Esophagus muscularis mucosa (tissue), 4 donors: ENCODE measurements around the gene PLEKHA3. TPM values are rescaled to one million over a fixed set of nuclear protein-coding genes. Genes with fewer than 3 reads are reported as not detected.

ENCODE experiments used
- DNase-seq: peaks from one replicate; pipeline ENCODE4 v3.0.0-alpha.2; 2017; ENCODE audit errors: extremely low spot score
- H3K27ac ChIP-seq, 4 donors: fragments of 200-600 bp; sonication (generic); replicated peaks in 1 of 4; 1 replicate in 3 of 4; 2 replicates in 1 of 4; pipeline ENCODE4 v1.5.1; 2016 to 2019; ENCODE audit warnings: mild to moderate bottlenecking in 1 of 4
- H3K27me3 ChIP-seq, 4 donors: fragments of 200-600 bp; sonication (generic); one replicate each; pipeline versions ENCODE4 v1.5.1 to v1.6.0; 2016 to 2019
- H3K36me3 ChIP-seq, 4 donors: fragments of 200-600 bp; sonication (generic); one replicate each; pipeline ENCODE4 v1.5.1; 2016 to 2019
- H3K4me1 ChIP-seq, 4 donors: fragments of 200-600 bp; sonication (generic); one replicate each; pipeline ENCODE4 v1.5.1; 2016 to 2019
- H3K4me3 ChIP-seq, 4 donors: fragments of 200-600 bp; sonication (generic); 1 replicate in 2 of 4; 2 replicates in 2 of 4; pipeline ENCODE4 v1.5.1; 2016 to 2019; ENCODE audit warnings: mild to moderate bottlenecking in 4 of 4, moderate library complexity in 1 of 4
- H3K9me3 ChIP-seq, 4 donors: fragments of 200-600 bp; sonication (generic); 1 replicate in 3 of 4; 2 replicates in 1 of 4; pipeline ENCODE4 v1.5.1; 2016 to 2019
- EP300 ChIP-seq: sonication (generic); formaldehyde crosslinking; IDR thresholded peaks from one replicate; pipeline ENCODE4 v1.6.1; 2017; ENCODE audit warnings: antibody characterized with exemption
- POLR2A ChIP-seq: fragments of 450-650 bp; IDR thresholded peaks from one replicate; pipeline ENCODE4 v1.6.1; 2017; ENCODE audit warnings: antibody characterized with exemption, moderate library complexity, mild to moderate bottlenecking, low read depth
- POLR2AphosphoS5 ChIP-seq, 2 donors: sonication (generic); formaldehyde crosslinking; IDR thresholded peaks; one replicate each; pipeline ENCODE4 v1.6.1; 2017; ENCODE audit warnings: antibody characterized with exemption in 2 of 2
- WGBS: methylation state at CpG from one replicate; pipeline ENCODE4 v1.1.5; 2018; 5-methylcytosine and 5-hydroxymethylcytosine counted together
- intact Hi-C: fragments of 100-400 bp; cut with DNase I; formaldehyde crosslinking; loops from one replicate; pipeline ENCODE4 v1.15.1; 2023
- total RNA-seq, 4 donors: library from RNA; depleted of rRNA; stranded (reverse); fragments of >200 nt; gene quantifications; one replicate each; pipeline versions ENCODE4 v1.1.0 to v1.2.1, GENCODE V29; 2016
- TF ChIP-seq, protein P1 (sequence below), 3 experiments: fragments of 200-600 bp in 2 of 3; fragments of 450-650 bp in 1 of 3; sonication (generic) in 2 of 3; IDR thresholded peaks; one replicate each; pipeline ENCODE4 v1.5.1; 2017 to 2019; ENCODE audit warnings: antibody characterized with exemption in 3 of 3, mild to moderate bottlenecking in 2 of 3, moderate library complexity in 1 of 3

The PLEKHA3 gene
- total RNA-seq, 4 donors from 2014 or later, result 20.8 to 30.0 (median 26.5) TPM

DNA sequence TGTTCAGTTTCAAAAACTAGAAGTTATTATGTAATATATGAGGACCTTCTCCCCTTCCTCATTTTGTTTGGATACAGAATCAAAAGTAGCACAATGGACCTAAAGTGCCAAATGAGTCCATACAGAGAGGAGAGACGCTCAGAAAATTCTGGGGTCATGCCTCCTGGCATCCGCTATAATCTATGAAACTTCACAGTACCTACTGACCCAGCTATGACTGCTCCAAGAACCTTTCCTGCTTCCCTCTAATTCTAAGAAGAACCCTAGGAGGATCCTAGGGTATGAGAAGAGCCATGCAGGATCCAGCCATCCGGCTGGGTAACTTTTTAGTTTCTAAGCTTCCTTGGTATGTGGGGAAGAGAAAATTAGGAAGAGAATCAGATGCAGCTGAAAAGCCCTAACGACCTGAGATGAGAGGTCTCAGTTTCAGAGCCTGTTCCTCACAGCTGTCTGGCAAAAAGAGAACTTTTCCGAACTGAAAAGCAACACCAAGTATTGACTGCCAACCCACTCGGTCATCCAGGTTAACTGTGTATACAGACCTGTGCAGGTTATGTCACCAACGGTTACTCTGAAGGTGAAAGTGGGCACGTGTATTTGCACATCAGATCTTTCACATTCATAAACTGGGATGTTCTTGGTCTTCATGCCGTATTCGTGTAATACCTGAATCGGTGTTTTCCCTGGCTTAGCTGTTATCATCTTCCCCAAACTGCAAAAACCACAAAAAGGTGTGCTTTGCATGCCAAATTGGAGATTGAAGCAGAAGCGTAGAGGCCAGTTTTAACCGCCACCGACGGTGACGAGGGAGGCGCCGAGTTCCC lies 30.3 kb upstream of the PLEKHA3 start:
- no peak for DNase-seq
- Histone ChIP-seq H3K4me3 (peak overlapping the region; percentile 70 to 95 (median 88)), H3K36me3 (peaks cover 12 to 40% (median 23%) of the 10 kb centered on the region in 4 donors), H3K27me3 (no peaks in the 10 kb centered on the region), H3K27ac (peak overlapping the region; percentile 90 to 99 (median 97)), H3K9me3 (no peaks in the 10 kb centered on the region), H3K4me1 (peaks cover 17 to 41% (median 32%) of the 10 kb centered on the region in 4 donors)
- intact Hi-C loops, result loop anchor here (2.0 to 10.0 kb wide), 2 partner anchors 29 to 75 kb away; partner anchors contain the start of gene FKBP7
- TF ChIP-seq POLR2AphosphoS5 (IDR thresholded peaks at IDR 0.05) (no peak), EP300 (no peak), POLR2A (no peak)
- TF ChIP-seq, protein P1, sequence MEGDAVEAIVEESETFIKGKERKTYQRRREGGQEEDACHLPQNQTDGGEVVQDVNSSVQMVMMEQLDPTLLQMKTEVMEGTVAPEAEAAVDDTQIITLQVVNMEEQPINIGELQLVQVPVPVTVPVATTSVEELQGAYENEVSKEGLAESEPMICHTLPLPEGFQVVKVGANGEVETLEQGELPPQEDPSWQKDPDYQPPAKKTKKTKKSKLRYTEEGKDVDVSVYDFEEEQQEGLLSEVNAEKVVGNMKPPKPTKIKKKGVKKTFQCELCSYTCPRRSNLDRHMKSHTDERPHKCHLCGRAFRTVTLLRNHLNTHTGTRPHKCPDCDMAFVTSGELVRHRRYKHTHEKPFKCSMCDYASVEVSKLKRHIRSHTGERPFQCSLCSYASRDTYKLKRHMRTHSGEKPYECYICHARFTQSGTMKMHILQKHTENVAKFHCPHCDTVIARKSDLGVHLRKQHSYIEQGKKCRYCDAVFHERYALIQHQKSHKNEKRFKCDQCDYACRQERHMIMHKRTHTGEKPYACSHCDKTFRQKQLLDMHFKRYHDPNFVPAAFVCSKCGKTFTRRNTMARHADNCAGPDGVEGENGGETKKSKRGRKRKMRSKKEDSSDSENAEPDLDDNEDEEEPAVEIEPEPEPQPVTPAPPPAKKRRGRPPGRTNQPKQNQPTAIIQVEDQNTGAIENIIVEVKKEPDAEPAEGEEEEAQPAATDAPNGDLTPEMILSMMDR (IDR thresholded peaks at IDR 0.05), result no peak
- 7% methylated on average over 11 of the region's 18 CpGs for WGBS

DNA sequence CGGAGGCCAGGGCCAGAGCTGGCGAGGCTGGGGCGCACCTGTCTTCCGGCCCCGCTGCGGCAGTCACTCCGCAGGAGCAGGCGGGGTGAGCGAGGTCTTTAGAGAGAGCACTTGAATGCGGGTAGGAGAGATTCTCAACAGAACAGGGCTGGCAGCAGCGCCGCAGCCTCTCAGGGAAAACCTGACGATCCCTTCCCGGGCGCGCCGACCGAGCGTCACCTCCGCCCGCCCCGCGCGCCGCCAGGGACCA lies 29.8 kb upstream of the PLEKHA3 start:
- Histone ChIP-seq H3K27me3 (no peaks in the 10 kb centered on the region), H3K36me3 (peaks cover 11 to 37% (median 18%) of the 10 kb centered on the region in 4 donors), H3K9me3 (no peaks in the 10 kb centered on the region), H3K27ac (peak overlapping the region; percentile 90 to 99 (median 97)), H3K4me1 (peaks cover 17 to 41% (median 32%) of the 10 kb centered on the region in 4 donors), H3K4me3 (peak overlapping the region; percentile 70 to 95 (median 88))
- no peak for TF ChIP-seq POLR2A
- TF ChIP-seq EP300, result no peak
- TF ChIP-seq POLR2AphosphoS5 (IDR thresholded peaks at IDR 0.05), result no peak
- TF ChIP-seq, protein P1 (IDR thresholded peaks at IDR 0.05), result no peak
- 0% methylated on average over 7 of the region's 25 CpGs for WGBS
- no peak for DNase-seq
- intact Hi-C loops, result loop anchor here (2.0 kb wide), 1 partner anchor 28 kb away; the partner anchor contains the start of gene FKBP7

DNA sequence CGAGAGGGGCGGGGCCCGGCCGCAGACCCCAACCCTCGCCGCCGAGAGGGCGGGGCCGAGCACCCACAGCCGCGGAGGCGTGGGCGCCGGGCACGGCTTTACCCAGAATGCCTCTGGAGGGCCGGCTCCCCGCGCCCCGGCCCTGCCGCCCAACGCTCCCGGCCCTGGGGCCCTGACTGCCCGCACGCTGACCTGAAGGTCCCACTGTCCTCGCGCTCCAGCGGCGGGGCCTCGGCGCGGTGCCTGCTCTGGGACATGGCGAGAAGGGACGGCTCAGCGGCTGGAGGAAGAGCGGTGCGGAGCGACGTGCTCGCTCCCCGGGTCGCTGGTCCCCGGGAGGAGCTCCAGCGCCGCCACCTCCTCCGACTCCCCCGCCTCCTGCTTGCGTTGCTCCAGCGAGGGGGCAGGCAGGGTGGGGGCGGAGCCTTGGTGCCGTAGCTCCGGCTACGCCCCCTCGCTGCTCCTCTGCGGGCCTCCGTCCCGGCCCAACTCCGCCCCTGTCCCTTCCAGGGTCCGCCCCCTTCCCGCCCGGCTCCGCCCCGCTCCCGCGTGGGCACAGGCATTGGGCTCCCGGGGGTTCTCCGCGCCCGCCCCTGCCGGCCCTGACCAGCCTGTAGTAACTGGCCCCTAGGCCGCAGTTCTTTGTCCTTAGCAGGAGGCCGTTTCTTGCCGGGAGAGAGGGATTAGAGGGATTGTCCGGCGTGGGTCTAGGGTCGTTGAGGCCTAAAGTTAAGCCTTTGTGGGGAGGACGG lies 29.3 kb upstream of the PLEKHA3 start, which contains the start of the genes PJVK and PRKRA:
Gene PJVK (plus strand): TSS at position 605 of the 752 bp plus-strand sequence. CDS start 2,032 bp downstream, outside the sequence.
Gene PRKRA (minus strand): TSS at position 402 of the 752 bp plus-strand sequence. CDS start 145 bp downstream, at position 257.
- H3K4me1 ChIP-seq, result peaks cover 17 to 41% (median 32%) of the 10 kb centered on the region in 4 donors
- intact Hi-C loops, result loop anchor here (2.0 kb wide), 1 partner anchor 28 kb away; the partner anchor contains the start of gene FKBP7
- peak within 1 kb of the TSS; percentile 70 to 95 (median 88) for H3K4me3 ChIP-seq
- H3K27me3 ChIP-seq, result no peaks in the 10 kb centered on the region
- no peak for TF ChIP-seq EP300
- TF ChIP-seq, protein P1 (IDR thresholded peaks at IDR 0.05), result no peak
- peak; percentile 97 to 98 for TF ChIP-seq POLR2AphosphoS5 (IDR thresholded peaks at IDR 0.05)
- TF ChIP-seq POLR2A, result peak; percentile 87
- 7% methylated on average over 14 of the region's 76 CpGs for WGBS
- H3K27ac ChIP-seq, result peak within 1 kb of the TSS; percentile 90 to 99 (median 97)
- peaks cover 6 to 32% (median 13%) of the 10 kb centered on the region in 4 donors for H3K36me3 ChIP-seq
- H3K9me3 ChIP-seq, result no peaks in the 10 kb centered on the region
- peak; percentile 97 for DNase-seq

DNA sequence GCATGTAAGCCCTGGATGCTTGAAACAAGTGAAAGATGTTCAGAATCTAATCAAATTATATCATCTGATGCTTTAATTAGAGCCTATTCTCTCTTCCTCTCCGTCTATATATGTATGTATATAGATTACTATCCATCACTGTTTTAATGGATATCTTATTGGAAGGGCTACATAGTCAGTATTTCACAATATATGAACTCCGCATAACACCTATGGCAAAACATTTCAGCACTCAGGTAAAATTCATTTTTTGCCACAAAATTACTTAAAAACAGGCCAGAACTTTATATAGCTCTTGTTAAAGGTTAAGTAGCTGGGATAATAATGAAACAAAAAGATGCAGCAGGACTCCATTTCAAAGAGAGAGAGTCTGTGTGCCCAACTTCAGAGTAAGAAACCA lies 27.9 kb upstream of the PLEKHA3 start:
- Histone ChIP-seq H3K4me1 (peaks cover 17 to 41% (median 32%) of the 10 kb centered on the region in 4 donors), H3K4me3 (no peak overlapping the region), H3K36me3 (peaks cover 0 to 20% (median 4%) of the 10 kb centered on the region in 4 donors), H3K27me3 (no peaks in the 10 kb centered on the region), H3K9me3 (no peaks in the 10 kb centered on the region), H3K27ac (peak overlapping the region; percentile 90 to 99 (median 97))
- TF ChIP-seq, protein P1 (IDR thresholded peaks at IDR 0.05), result no peak
- TF ChIP-seq POLR2A (no peak), POLR2AphosphoS5 (IDR thresholded peaks at IDR 0.05) (no peak), EP300 (no peak)
- DNase-seq, result no peak
- intact Hi-C loops, result no loop called here
- 98% methylated on average over 2 of the region's 2 CpGs for WGBS
